Glutamatergic neuron (in vitro differentiated cells): Measurements from ENCODE around the gene SLC5A1. TPM values are rescaled to one million over a fixed set of nuclear protein-coding genes. Genes with fewer than 3 reads are reported as not detected.

ENCODE experiments used
- DNase-seq: peaks from one replicate; pipeline ENCODE4 v3.0.0; 2022
- H3K27ac Mint-ChIP-seq: one replicate; pipeline ENCODE4 v1.8.0; 2020; ENCODE audit warnings: mild to moderate bottlenecking, mixed read lengths, inconsistent platforms; ENCODE audit not compliant: unreplicated experiment
- H3K27me3 Mint-ChIP-seq: one replicate; pipeline ENCODE4 v1.8.0; 2020; ENCODE audit warnings: mild to moderate bottlenecking, moderate library complexity, mixed read lengths, inconsistent platforms; ENCODE audit not compliant: unreplicated experiment
- H3K36me3 Mint-ChIP-seq: one replicate; pipeline ENCODE4 v1.8.0; 2020; ENCODE audit warnings: mild to moderate bottlenecking, mixed read lengths, inconsistent platforms; ENCODE audit not compliant: unreplicated experiment
- H3K4me1 Mint-ChIP-seq: one replicate; pipeline ENCODE4 v1.8.0; 2020; ENCODE audit warnings: mild to moderate bottlenecking, low read depth, mixed read lengths, inconsistent platforms; ENCODE audit not compliant: unreplicated experiment
- H3K4me3 Mint-ChIP-seq: one replicate; pipeline ENCODE4 v1.8.0; 2020; ENCODE audit warnings: mild to moderate bottlenecking, mixed read lengths, inconsistent platforms; ENCODE audit not compliant: unreplicated experiment
- H3K9me3 Mint-ChIP-seq: one replicate; pipeline ENCODE4 v1.8.0; 2020; ENCODE audit warnings: mild to moderate bottlenecking, moderate library complexity, mixed read lengths, inconsistent platforms; ENCODE audit not compliant: unreplicated experiment
- total RNA-seq: library from RNA; stranded (reverse); fragmentation: NEBNext Ultra II Directional; extraction: Animal tissue kit (Norgen Biotek cat#: 25700); gene quantifications from one replicate; pipeline ENCODE4 v1.2.1, GENCODE V29; 2021; ENCODE audit not compliant: unreplicated experiment
- TF ChIP-seq, protein P1 (sequence below): fragments of 200-600 bp; sonication (generic); IDR thresholded peaks from one replicate; pipeline ENCODE4 v1.5.0; 2021; ENCODE audit not compliant: partially characterized antibody, unreplicated experiment

SLC5A1 gene
- total RNA-seq, 1 donor from 2014 or later: not detected

DNA sequence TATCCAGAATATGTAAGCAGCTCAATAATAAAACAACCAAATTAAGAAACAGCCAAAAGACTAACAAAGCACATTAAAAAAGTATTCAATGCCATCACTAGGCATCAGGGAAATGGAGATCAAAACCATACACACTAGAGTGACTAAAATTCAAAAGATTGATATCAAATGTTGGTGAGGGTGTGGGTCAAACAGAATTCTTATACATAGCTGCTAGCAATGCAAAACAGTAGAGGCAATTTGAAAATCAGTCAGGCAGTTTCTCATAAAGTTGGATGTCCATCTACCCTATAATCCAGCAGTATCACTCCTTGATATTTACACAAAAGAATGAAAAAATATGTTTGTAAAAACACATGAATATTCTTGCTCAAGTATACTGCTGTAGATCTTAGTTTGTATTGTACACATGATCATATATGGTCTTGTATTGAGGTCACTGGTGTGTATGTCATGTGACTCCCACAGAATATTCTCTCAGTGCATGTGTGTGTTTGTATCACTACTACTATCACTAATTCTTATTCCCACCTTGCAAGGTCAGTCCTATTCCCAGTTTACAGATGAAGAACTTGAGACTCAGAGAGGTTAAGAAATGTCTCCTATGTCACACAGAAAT lies 54.9 kb downstream of the SLC5A1 start:
- no peaks in the 10 kb centered on the region for H3K36me3 Mint-ChIP-seq
- H3K9me3 Mint-ChIP-seq: no peaks in the 10 kb centered on the region
- DNase-seq: no peak
- TF ChIP-seq, protein P1, sequence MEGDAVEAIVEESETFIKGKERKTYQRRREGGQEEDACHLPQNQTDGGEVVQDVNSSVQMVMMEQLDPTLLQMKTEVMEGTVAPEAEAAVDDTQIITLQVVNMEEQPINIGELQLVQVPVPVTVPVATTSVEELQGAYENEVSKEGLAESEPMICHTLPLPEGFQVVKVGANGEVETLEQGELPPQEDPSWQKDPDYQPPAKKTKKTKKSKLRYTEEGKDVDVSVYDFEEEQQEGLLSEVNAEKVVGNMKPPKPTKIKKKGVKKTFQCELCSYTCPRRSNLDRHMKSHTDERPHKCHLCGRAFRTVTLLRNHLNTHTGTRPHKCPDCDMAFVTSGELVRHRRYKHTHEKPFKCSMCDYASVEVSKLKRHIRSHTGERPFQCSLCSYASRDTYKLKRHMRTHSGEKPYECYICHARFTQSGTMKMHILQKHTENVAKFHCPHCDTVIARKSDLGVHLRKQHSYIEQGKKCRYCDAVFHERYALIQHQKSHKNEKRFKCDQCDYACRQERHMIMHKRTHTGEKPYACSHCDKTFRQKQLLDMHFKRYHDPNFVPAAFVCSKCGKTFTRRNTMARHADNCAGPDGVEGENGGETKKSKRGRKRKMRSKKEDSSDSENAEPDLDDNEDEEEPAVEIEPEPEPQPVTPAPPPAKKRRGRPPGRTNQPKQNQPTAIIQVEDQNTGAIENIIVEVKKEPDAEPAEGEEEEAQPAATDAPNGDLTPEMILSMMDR: no peak
- H3K4me1 Mint-ChIP-seq: no peaks in the 10 kb centered on the region
- no peak overlapping the region for H3K4me3 Mint-ChIP-seq
- no peak overlapping the region for H3K27ac Mint-ChIP-seq
- H3K27me3 Mint-ChIP-seq: peaks cover 3% of the 10 kb centered on the region

DNA sequence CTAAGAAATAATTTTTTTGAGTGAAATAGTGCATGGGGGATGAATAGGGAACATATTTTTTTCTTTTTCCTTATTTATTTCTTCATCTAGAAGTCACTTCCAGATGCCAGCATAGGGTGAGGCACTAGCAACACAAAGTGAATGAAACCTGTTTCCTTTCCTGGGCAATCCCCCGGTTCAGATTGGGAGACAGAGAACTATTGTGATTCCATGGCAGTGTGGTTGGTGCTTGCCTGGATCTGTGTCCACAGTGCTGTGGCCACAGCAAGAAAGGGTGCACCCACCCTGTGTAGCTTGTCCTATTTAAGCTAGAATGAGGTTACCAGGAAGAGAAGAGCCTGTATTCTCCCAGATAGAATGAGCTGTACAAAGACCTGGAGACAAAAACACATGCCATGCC lies 57.6 kb downstream of the SLC5A1 start:
- Mint-ChIP-seq H3K27me3 (peaks cover 7% of the 10 kb centered on the region), H3K36me3 (no peaks in the 10 kb centered on the region), H3K4me3 (no peak overlapping the region), H3K4me1 (no peaks in the 10 kb centered on the region), H3K9me3 (no peaks in the 10 kb centered on the region), H3K27ac (no peak overlapping the region)
- TF ChIP-seq, protein P1: no peak
- no peak for DNase-seq

DNA sequence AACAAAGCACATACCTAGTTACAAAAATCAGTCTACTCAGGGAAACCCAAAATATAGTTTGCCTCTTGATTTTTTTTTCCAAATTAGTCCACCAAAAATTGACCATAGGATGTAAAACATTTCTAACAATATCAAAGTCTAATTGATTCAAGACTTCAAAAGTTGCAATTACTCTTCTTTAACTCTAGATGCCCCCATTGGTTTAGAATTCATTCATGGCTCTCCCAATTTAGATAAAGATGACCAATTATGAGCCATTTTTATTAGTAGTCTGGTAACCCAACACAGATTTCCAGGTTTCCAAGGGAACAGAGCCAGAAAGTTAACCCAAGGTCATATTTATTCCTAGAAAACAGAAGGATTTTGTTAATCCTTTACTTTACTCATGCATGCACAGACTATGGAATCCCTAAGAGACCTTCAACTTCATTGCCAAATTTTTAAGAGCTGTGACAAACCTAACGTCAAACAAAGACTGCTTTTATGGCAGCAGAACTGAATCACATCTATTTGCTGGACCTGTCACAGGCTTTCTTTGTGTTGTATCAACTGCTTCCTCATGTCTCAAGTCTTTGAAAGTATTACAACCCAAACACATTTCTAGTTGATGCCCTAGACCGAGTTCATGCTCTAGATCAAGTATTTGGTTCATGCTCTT lies 60.7 kb downstream of the SLC5A1 start:
- H3K4me3 Mint-ChIP-seq: no peak overlapping the region
- H3K36me3 Mint-ChIP-seq: no peaks in the 10 kb centered on the region
- no peaks in the 10 kb centered on the region for H3K4me1 Mint-ChIP-seq
- H3K27ac Mint-ChIP-seq: no peak overlapping the region
- no peaks in the 10 kb centered on the region for H3K9me3 Mint-ChIP-seq
- TF ChIP-seq, protein P1: no peak
- H3K27me3 Mint-ChIP-seq: peaks cover 5% of the 10 kb centered on the region
- no peak for DNase-seq

DNA sequence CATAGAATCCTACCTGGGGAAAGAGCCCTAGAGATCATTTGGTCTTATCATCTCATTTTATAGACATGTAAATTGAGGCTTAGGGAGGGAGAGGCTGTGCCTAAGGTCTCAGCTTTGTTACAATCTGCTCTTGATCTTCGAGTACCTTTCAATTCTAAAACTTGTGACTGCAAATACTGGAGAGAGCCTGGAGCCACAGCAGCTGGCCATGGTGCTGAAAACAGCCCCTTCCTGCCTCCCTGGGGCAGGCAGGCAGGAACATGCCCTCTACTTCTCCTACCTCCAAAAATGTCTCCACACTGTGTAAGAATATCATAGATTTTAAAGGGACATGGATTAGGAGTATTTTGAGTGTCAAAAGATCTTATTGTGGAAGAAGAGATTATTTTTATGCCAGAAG lies 63.9 kb downstream of the SLC5A1 start:
- no peaks in the 10 kb centered on the region for H3K4me1 Mint-ChIP-seq
- peaks cover 9% of the 10 kb centered on the region for H3K27me3 Mint-ChIP-seq
- TF ChIP-seq, protein P1: no peak
- no peak overlapping the region for H3K27ac Mint-ChIP-seq
- H3K36me3 Mint-ChIP-seq: no peaks in the 10 kb centered on the region
- H3K9me3 Mint-ChIP-seq: no peaks in the 10 kb centered on the region
- no peak overlapping the region for H3K4me3 Mint-ChIP-seq
- no peak for DNase-seq

DNA sequence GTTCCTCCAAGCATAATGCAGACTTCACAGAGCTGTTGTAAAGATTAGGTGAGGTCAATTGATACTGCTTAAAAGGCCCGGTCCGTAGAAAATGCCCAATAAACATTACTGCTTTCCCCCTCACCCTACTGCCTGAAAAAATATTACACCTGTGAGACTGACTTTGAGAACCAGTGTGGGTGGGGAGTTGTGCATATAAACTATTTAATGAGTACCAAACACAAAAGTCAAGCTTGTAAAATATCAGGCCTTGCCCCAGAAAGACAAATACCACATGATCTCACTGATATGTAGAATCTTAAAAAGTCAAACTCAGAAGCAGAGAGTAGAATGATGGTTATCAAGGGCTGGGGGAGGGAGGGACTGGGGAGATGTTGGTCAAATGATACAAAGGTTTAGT lies 69.3 kb downstream of the SLC5A1 start:
- peaks cover 4% of the 10 kb centered on the region for H3K27me3 Mint-ChIP-seq
- H3K36me3 Mint-ChIP-seq: no peaks in the 10 kb centered on the region

More for the DNA sequence above, 69.3 kb downstream of the SLC5A1 start:
- Mint-ChIP-seq H3K27ac (no peak overlapping the region), H3K4me1 (no peaks in the 10 kb centered on the region), H3K4me3 (no peak overlapping the region), H3K9me3 (no peaks in the 10 kb centered on the region)
- no peak for DNase-seq
- TF ChIP-seq, protein P1: no peak
